Stimulated activated CD4-positive, alpha-beta T cell treated with anti-CD3 and anti-CD28 coated beads, TNF-alpha, amount 100 ng/mL, for 48 hours (primary cell): ENCODE results near the gene NTSR1.

Experiments used
- DNase-seq, 3 donors: peaks; one replicate each; pipeline ENCODE4 v3.0.0-alpha.2; 2020; ENCODE audit warnings: low read depth in 3 of 3

The NTSR1 gene

GRCh38 chr20:62694106-62694505 is 14.5 kb upstream of the NTSR1 start:
- DNase-seq = no peak

- DNase-seq = no peak
These were observed 13.8 kb upstream of the NTSR1 start for GRCh38 chr20:62694868-62695267.

- DNase-seq = no peak
These were observed 12.9 kb upstream of the NTSR1 start for GRCh38 chr20:62695448-62696414.

GRCh38 chr20:62696434-62696957 is 12.1 kb upstream of the NTSR1 start:
- no peak for DNase-seq

GRCh38 chr20:62696989-62697388 is 11.6 kb upstream of the NTSR1 start:
- no peak for DNase-seq

- DNase-seq = no peak
These were observed 11.1 kb upstream of the NTSR1 start for GRCh38 chr20:62697468-62697912.

GRCh38 chr20:62698231-62698630 is 10.4 kb upstream of the NTSR1 start:
- DNase-seq = no peak

- no peak for DNase-seq
These were observed 9.3 kb upstream of the NTSR1 start for GRCh38 chr20:62699296-62699695.

- no peak for DNase-seq
These were observed 8.9 kb upstream of the NTSR1 start for GRCh38 chr20:62699741-62700140.

- DNase-seq = no peak
These were observed 8.2 kb upstream of the NTSR1 start for GRCh38 chr20:62700261-62700930.

- DNase-seq = no peak
These were observed 7.2 kb upstream of the NTSR1 start for GRCh38 chr20:62701161-62702012.

- no peak for DNase-seq
These were observed 6.7 kb upstream of the NTSR1 start for GRCh38 chr20:62702013-62702300.

GRCh38 chr20:62702895-62703852 is 5.5 kb upstream of the NTSR1 start:
- no peak for DNase-seq

GRCh38 chr20:62703853-62704228 is 4.8 kb upstream of the NTSR1 start:
- DNase-seq = no peak

GRCh38 chr20:62704341-62704948 is 4.2 kb upstream of the NTSR1 start:
- DNase-seq = no peak

GRCh38 chr20:62705627-62706026 is 3.0 kb upstream of the NTSR1 start:
- DNase-seq = no peak

GRCh38 chr20:62706344-62706743 is 2.3 kb upstream of the NTSR1 start:
- no peak for DNase-seq

- DNase-seq = no peak
These were observed 1.8 kb upstream of the NTSR1 start for GRCh38 chr20:62706857-62707256.

GRCh38 chr20:62707276-62707920 is 1.2 kb upstream of the NTSR1 start:
- no peak for DNase-seq
